Measurements from ENCODE around the gene QRFPR. TPM values are rescaled to one million over a fixed set of nuclear protein-coding genes. Genes with fewer than 3 reads are reported as not detected.

Gene QRFPR
- total RNA-seq, result 8.8 TPM

DNA sequence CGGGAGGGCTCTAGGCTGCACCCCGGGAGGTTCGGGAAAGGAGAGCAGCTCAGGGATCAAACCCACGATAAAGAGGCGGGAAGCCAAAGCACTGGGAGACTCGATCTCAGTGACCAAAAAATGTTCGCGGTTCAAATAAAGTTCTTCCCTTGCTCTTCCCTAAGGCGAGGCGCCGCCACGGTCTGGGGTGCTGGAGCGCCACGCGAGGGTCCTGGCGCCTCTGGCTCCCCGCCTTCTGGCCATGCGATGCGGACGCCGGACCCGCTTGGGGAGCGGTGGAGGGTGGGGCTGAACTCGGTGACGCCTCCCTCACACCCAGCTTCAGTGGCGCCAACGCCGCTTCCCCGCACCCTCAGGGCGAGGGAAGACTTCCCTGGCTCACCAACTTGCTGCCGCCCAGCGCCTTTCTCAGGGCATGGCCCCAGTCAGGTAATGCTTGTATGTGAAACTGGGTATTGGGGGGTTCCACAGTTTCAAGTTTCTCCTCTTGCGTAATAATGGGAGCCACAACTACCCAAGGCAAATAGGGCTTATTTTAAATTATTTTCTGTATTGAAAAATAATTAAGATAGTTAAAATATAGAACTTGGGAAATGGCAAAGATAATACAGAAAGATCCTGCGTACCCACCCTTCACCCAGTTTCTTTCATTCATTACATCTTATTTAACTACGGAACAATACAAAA is at the start of gene QRFPR:
TSS of gene QRFPR (minus strand) at position 243 of the 687 bp plus-strand sequence. CDS start 371 bp downstream, outside the sequence.

Small RNA genes lying within 50 kb of the gene (small RNA-seq; reads per million reads assigned to genes)
- not detected for gene RF00019

Other genes starting within 250 kb of the QRFPR start
- 0.69 TPM for gene TNIP3, start 216.7 kb downstream of the QRFPR start, total RNA-seq

Measured in diencephalon (tissue), 1 donor.